PC-9 (cell line): Measurements from ENCODE around the gene SREK1IP1.

Source experiments
- CTCF ChIP-seq: fragments of 200-600 bp; sonication (generic); conservative IDR thresholded peaks from 2 replicates; pipeline ENCODE4 v1.6.1; 2017; ENCODE audit warnings: mixed run types, antibody characterized with exemption, mild to moderate bottlenecking, moderate library complexity
- EZH2 ChIP-seq: fragments of 200-600 bp; sonication (generic); IDR thresholded peaks from 2 replicates; pipeline ENCODE4 v1.8.0; 2017; ENCODE audit warnings: antibody characterized with exemption, low read depth

DNA sequence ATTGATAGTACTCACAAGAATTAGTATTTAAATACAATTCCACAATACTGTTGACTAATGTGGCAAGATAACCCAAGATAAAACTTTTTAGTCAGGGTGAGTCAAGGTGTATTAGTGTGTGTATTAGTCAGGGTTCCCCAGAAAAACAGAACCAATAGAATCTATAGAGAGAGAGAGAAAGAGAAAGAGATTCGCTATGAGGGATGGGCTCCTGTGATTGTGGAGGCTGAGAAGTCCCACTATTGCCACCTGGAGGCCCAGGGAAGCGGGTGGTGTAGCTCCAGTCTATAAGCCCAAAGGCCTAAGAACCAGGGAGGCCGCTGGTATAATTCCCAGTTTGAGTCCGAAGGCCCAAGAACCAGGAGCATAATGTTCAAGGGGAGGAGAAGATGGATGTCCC lies 88.2 kb downstream of the SREK1IP1 start:
- TF ChIP-seq EZH2 (no peak), CTCF (no peak)
